K562 (cell line): Measurements from ENCODE around the gene CATSPER3. TPM values are rescaled to one million over a fixed set of nuclear protein-coding genes. Genes with fewer than 3 reads are reported as not detected.

ENCODE experiments used
- ATAC-seq: fragments of 200-7000 bp; cut with Tn5 transposase; 3 replicates; pipeline ENCODE4 v1.9.1; 2020; ENCODE audit warnings: moderate library complexity
- BruUV-seq: library from RNA; stranded (reverse); fragments of 400-500 nt; replicated peaks from 2 replicates; lab custom pipeline; 2021; lab: Mats Ljungman, UMichigan
- CTCF ChIA-PET: fragments of 300-600 bp; formaldehyde crosslinking; extraction: SDS; loops from one replicate; lab custom pipeline; 2021; ENCODE audit warnings: low intra/inter-chr PET ratio; lab: Yijun Ruan, JAX
- POLR2A ChIA-PET: fragments of 300-600, 350-650 bp; sonication (Branson Sonifier 250); formaldehyde crosslinking; extraction: SDS; loops from one replicate; lab custom pipeline; 2021; ENCODE audit warnings: antibody characterized with exemption, inconsistent platforms; lab: Yijun Ruan, JAX
- DNase-seq, 4 experiments: peaks; one replicate each; pipeline versions ENCODE4 v3.0.0 to v3.0.0-alpha.2; 2011 to 2018; ENCODE audit warnings: low spot score in 3 of 4, mixed read lengths in 3 of 4; ENCODE audit errors: extremely low read depth in 1 of 4
- FAIRE-seq: peaks from 2 replicates; lab custom pipeline; 2011; peaks lifted over from hg19 to GRCh38; lab: Jason Lieb, UNC
- H2AFZ ChIP-seq: 2 replicates; pipeline ENCODE4 v1.6.0; 2011; ENCODE audit warnings: low read depth, low read length, control low read depth, inconsistent platforms
- H3K27ac ChIP-seq: fragments of 200-600 bp; 3 replicates; pipeline ENCODE4 v1.8.0; 2011; ENCODE audit warnings: low read depth, mild to moderate bottlenecking, control low read depth, inconsistent platforms, low read length, moderate library complexity, mixed read lengths; ENCODE audit errors: extremely low read depth
- H3K27me3 ChIP-seq, 2 experiments: fragments of 300-600 bp in 1 of 2; 2 replicates in 1 of 2; 3 replicates in 1 of 2; pipeline versions ENCODE4 v1.6.0 to v1.8.0; 2011; ENCODE audit warnings: inconsistent platforms in 2 of 2, low read length in 2 of 2, mild to moderate bottlenecking in 1 of 2, mixed read lengths in 1 of 2, moderate library complexity in 1 of 2; ENCODE audit not compliant: control insufficient read depth in 2 of 2, insufficient read depth in 2 of 2
- H3K36me3 ChIP-seq: fragments of 300-600 bp; 3 replicates; pipeline ENCODE4 v1.8.0; 2011; ENCODE audit warnings: mild to moderate bottlenecking, low read length, inconsistent platforms; ENCODE audit not compliant: control insufficient read depth, insufficient read depth
- H3K4me1 ChIP-seq, 2 experiments: fragments of 200-600 bp in 1 of 2; replicated peaks in 1 of 2; 2 replicates in 1 of 2; 3 replicates in 1 of 2; pipeline versions ENCODE4 v1.5.1 to v1.8.0; 2011; ENCODE audit warnings: inconsistent platforms in 2 of 2, low read length in 2 of 2, mild to moderate bottlenecking in 1 of 2, mixed read lengths in 1 of 2, moderate library complexity in 1 of 2; ENCODE audit not compliant: control insufficient read depth in 2 of 2, insufficient read depth in 2 of 2
- H3K4me2 ChIP-seq: 2 replicates; pipeline ENCODE4 v1.6.1; 2011; ENCODE audit warnings: low read length, control low read depth, inconsistent platforms, mixed read lengths; ENCODE audit not compliant: insufficient read depth
- H3K4me3 ChIP-seq: fragments of 200-600 bp; sonication (generic), shearing (Covaris generic); 2 replicates; pipeline ENCODE4 v1.5.1; 2016; ENCODE audit warnings: control low read depth, inconsistent platforms
- H3K79me2 ChIP-seq: fragments of 200-600 bp; 3 replicates; pipeline ENCODE4 v1.8.0; 2011; ENCODE audit warnings: low read length, inconsistent platforms; ENCODE audit not compliant: control insufficient read depth, insufficient read depth
- H3K9ac ChIP-seq, 2 experiments: 2 replicates each; pipeline versions ENCODE4 v1.6.0 to v1.6.1; 2011; ENCODE audit warnings: low read depth in 2 of 2, low read length in 2 of 2, control low read depth in 1 of 2, inconsistent platforms in 1 of 2, mild to moderate bottlenecking in 1 of 2, mixed read lengths in 1 of 2; ENCODE audit not compliant: insufficient read depth in 1 of 2
- H3K9me1 ChIP-seq: one replicate; pipeline ENCODE4 v1.6.0; 2011; ENCODE audit warnings: inconsistent platforms, mild to moderate bottlenecking, low read length, moderate library complexity; ENCODE audit not compliant: control insufficient read depth, insufficient read depth
- H3K9me3 ChIP-seq: replicated peaks from 2 replicates; pipeline ENCODE4 v1.5.1; 2011; ENCODE audit warnings: low read depth, low read length, inconsistent platforms; ENCODE audit not compliant: control insufficient read depth, insufficient read depth
- H4K20me1 ChIP-seq: replicated peaks from 2 replicates; pipeline ENCODE4 v1.6.1; 2011; ENCODE audit warnings: low read length, inconsistent platforms, mixed read lengths; ENCODE audit not compliant: control insufficient read depth, insufficient read depth
- CCAR2 ChIP-seq: fragments of 200-400 bp; formaldehyde crosslinking; IDR thresholded peaks from 2 replicates; pipeline ENCODE4 v1.6.1; 2017; ENCODE audit warnings: mild to moderate bottlenecking, low read depth, low read length
- DIDO1 ChIP-seq: fragments of 450-650 bp; IDR thresholded peaks from 2 replicates; pipeline ENCODE4 v1.6.1; 2016; ENCODE audit warnings: low read depth, missing biosample characterization, missing genetic modification characterization
- DMBX1 ChIP-seq: fragments of 250-450 bp; sonication (Bioruptor Pico); IDR thresholded peaks from 2 replicates; pipeline ENCODE4 v1.8.0; 2022; ENCODE audit warnings: inconsistent platforms, mild to moderate bottlenecking, moderate library complexity, borderline replicate concordance
- DNMT1 ChIP-seq: fragments of 450-650 bp; IDR thresholded peaks from 2 replicates; pipeline ENCODE4 v1.6.1; 2016; ENCODE audit warnings: antibody characterized with exemption, mild to moderate bottlenecking
- ESRRA ChIP-seq: fragments of 450-650 bp; IDR thresholded peaks from 2 replicates; pipeline ENCODE4 v1.6.1; 2014; ENCODE audit warnings: low read depth, mild to moderate bottlenecking, moderate library complexity, borderline replicate concordance
- FOSL1 ChIP-seq: fragments of 200-800 bp; sonication (Bioruptor generic); conservative IDR thresholded peaks from 2 replicates; pipeline ENCODE4 v1.6.1; 2016; ENCODE audit warnings: missing genetic modification characterization, missing compliant biosample characterization
- HNRNPUL1 ChIP-seq: fragments of 200-400 bp; formaldehyde crosslinking; IDR thresholded peaks from 2 replicates; pipeline ENCODE4 v1.6.1; 2017; ENCODE audit warnings: low read length
- RFX1 ChIP-seq: fragments of 450-650 bp; IDR thresholded peaks from 2 replicates; pipeline ENCODE4 v1.6.1; 2016; ENCODE audit warnings: mild to moderate bottlenecking, moderate library complexity
- ZNF212 ChIP-seq: fragments of 450-650 bp; formaldehyde crosslinking; IDR thresholded peaks from 2 replicates; pipeline ENCODE4 v1.4.0; 2020; ENCODE audit warnings: mild to moderate bottlenecking
- ZZZ3 ChIP-seq: fragments of 450-650 bp; IDR thresholded peaks from 2 replicates; pipeline ENCODE4 v1.6.1; 2016; ENCODE audit warnings: antibody characterized with exemption, mild to moderate bottlenecking, moderate library complexity
- WGBS: fragments of 100-300 bp; shearing (Covaris generic); methylation state at CpG from one replicate; pipeline ENCODE4 v1.1.6; 2016; ENCODE audit warnings: low coverage, mixed read lengths; ENCODE audit not compliant: insufficient coverage; ENCODE audit errors: missing lambda C conversion rate; 5-methylcytosine and 5-hydroxymethylcytosine counted together
- in situ Hi-C: fragments of 300-500 bp; cut with MboI; formaldehyde crosslinking; loops from 4 replicates; pipeline ENCODE4 v1.15.0; 2018; ENCODE audit warnings: inconsistent platforms, mixed read lengths
- intact Hi-C: fragments of 100-400 bp; cut with micrococcal nuclease; formaldehyde crosslinking; loops from 2 replicates; pipeline ENCODE4 v1.14.2; 2022
- polyA plus RNA-seq, 8 experiments: library from polyadenylated mRNA; depleted of rRNA in 4 of 8; stranded (reverse) in 5 of 8; unstranded in 3 of 8; fragments of >200 nt; fragmentation: Nextera tagmentation in 2 of 8; fragmentation: Illumina TruSeq in 1 of 8; extraction: Ambion mirVana in 2 of 8; extraction: Trizol in 1 of 8; gene quantifications; 2 replicates each; pipeline versions ENCODE4 v1.2.1 to v1.2.3, GENCODE V29; 2011 to 2014; ENCODE audit warnings: inconsistent platforms in 1 of 8, missing spikeins in 1 of 8
- total RNA-seq, 7 experiments: library from RNA; depleted of rRNA in 6 of 7; stranded (reverse); fragments of >200 nt in 6 of 7; fragmentation: Illumina TruSeq in 2 of 7; extraction: Trizol in 2 of 7; gene quantifications; 2 replicates each; pipeline versions ENCODE4 v1.2.1 to v1.2.3, GENCODE V29; 2011 to 2021; ENCODE audit warnings: low replicate concordance in 1 of 7
- TF ChIP-seq, protein P1 (sequence below): fragments of 450-650 bp; IDR thresholded peaks from 2 replicates; pipeline ENCODE4 v1.7.1; 2018; ENCODE audit warnings: mild to moderate bottlenecking, low read depth; ENCODE audit not compliant: partially characterized antibody
- TF ChIP-seq, protein P2 (sequence below): fragments of 450-650 bp; IDR thresholded peaks from 2 replicates; pipeline ENCODE4 v1.6.1; 2016; ENCODE audit warnings: low read depth, mild to moderate bottlenecking, moderate library complexity
- TF ChIP-seq, protein P3 (sequence below): fragments of 200-400 bp; formaldehyde crosslinking; IDR thresholded peaks from 2 replicates; pipeline ENCODE4 v1.6.1; 2017; ENCODE audit warnings: mild to moderate bottlenecking, low read depth, low read length, moderate library complexity
- TF ChIP-seq, protein P4 (sequence below): fragments of 450-650 bp; formaldehyde crosslinking; IDR thresholded peaks from 2 replicates; pipeline ENCODE4 v1.4.0; 2022; ENCODE audit warnings: missing genetic modification characterization

Gene CATSPER3
- total and polyA plus RNA-seq, 9 of the 15 experiments (the other 6 are each of a cell fraction or from before 2014, with no cell fraction given): 0.14 to 1.5 (median 0.49) TPM

DNA sequence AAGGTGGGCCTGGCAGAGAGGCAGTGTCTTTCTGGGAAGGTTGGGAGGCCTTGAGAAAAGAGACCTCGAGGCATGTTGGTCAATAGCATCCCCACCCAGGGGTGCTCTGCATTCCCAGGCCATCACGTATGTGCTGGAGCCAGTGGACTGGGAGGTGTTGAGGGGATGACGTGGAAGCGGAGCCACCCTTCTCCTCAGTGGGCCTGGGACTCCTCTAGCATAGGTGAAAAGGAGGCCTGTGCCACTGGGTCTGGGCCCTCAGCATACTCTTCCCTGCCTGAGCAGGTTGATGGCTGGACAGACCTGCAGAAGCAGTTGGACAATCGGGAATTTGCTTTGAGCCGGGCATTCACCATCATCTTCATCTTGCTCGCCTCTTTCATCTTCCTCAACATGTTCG, 40.8 kb downstream of the CATSPER3 start (continued):
- TF ChIP-seq, protein P1, sequence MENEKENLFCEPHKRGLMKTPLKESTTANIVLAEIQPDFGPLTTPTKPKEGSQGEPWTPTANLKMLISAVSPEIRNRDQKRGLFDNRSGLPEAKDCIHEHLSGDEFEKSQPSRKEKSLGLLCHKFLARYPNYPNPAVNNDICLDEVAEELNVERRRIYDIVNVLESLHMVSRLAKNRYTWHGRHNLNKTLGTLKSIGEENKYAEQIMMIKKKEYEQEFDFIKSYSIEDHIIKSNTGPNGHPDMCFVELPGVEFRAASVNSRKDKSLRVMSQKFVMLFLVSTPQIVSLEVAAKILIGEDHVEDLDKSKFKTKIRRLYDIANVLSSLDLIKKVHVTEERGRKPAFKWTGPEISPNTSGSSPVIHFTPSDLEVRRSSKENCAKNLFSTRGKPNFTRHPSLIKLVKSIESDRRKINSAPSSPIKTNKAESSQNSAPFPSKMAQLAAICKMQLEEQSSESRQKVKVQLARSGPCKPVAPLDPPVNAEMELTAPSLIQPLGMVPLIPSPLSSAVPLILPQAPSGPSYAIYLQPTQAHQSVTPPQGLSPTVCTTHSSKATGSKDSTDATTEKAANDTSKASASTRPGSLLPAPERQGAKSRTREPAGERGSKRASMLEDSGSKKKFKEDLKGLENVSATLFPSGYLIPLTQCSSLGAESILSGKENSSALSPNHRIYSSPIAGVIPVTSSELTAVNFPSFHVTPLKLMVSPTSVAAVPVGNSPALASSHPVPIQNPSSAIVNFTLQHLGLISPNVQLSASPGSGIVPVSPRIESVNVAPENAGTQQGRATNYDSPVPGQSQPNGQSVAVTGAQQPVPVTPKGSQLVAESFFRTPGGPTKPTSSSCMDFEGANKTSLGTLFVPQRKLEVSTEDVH: no peak
- TF ChIP-seq, protein P2, sequence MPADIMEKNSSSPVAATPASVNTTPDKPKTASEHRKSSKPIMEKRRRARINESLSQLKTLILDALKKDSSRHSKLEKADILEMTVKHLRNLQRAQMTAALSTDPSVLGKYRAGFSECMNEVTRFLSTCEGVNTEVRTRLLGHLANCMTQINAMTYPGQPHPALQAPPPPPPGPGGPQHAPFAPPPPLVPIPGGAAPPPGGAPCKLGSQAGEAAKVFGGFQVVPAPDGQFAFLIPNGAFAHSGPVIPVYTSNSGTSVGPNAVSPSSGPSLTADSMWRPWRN: no peak
- TF ChIP-seq DNMT1: no peak
- TF ChIP-seq, all 486 proteins: peak for 0

DNA sequence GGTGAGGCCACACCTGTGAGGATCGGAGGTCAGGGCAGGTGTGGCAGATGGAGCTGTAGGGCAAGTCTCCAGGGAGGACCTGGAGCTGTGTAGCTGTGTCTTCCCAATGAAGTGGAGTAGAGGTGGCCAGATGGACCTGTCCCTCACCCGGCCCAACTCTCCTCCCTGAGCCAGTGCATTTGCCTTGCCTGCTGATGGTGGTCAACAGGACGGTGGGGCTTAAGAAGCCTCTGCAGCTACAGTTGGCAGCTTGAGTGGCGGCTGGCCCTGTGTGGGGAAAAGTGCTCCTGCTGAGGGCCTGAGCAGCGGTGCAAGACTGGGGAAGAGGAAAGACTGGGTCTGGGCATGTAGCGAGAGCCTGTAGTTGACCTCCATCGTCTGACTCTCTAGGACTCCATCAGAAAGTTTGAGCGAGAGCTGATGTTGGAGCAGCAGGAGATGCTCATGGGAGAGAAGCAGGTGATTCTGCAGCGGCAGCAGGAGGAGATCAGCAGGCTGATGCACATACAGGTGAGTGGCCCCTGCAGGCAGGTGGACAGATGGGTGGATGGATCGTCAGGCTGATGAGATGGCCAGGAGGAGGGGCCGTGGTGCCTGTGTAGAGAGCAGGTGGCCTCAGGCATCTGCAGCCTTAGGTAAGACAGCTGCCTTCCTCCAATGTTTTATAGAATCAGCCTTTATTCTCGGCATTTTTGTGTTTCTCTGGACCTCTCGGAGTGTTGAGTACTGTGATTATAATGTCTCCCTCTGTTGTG, 41.5 kb downstream of the CATSPER3 start:
- Histone ChIP-seq H3K9me1 (no peaks in the 10 kb centered on the region), H3K9me3 (no peaks in the 10 kb centered on the region), H2AFZ (no peak overlapping the region), H3K79me2 (no peaks in the 10 kb centered on the region), H3K9ac (no peak overlapping the region), H4K20me1 (no peaks in the 10 kb centered on the region; the same call in 1 of the 2 replicates), H3K4me1 (no peaks in the 10 kb centered on the region), H3K27me3 (no peaks in the 10 kb centered on the region), H3K4me3 (no peak overlapping the region), H3K4me2 (no peak overlapping the region), H3K36me3 (no peaks in the 10 kb centered on the region), H3K27ac (no peak overlapping the region)
- ChIA-PET CTCF (interaction anchor here (1.3 kb wide), 1 partner anchor 194 kb away, joined by 5 read pairs; no protein-coding TSS in a partner anchor), POLR2A (interaction anchor here (0.8 to 6.1 kb wide), 2 partner anchors 17 to 180 kb away, joined by 3 to 35 read pairs; no protein-coding TSS in a partner anchor)
- intact Hi-C loops: no loop called here
- 40% methylated on average over 12 of the region's 13 CpGs for WGBS
- no TSS peak for BruUV-seq
- in situ Hi-C loops: no loop called here
- no peak for FAIRE-seq
- no peak for DNase-seq
- no peak for ATAC-seq
- TF ChIP-seq RFX1 (no peak), ZNF212 (no peak), ZZZ3 (no peak), DIDO1 (no peak), FOSL1 (tag) (no peak), DMBX1 (CRISPR knock-in tag) (no peak), CCAR2 (no peak), HNRNPUL1 (no peak), ESRRA (no peak)
- TF ChIP-seq, protein P3, sequence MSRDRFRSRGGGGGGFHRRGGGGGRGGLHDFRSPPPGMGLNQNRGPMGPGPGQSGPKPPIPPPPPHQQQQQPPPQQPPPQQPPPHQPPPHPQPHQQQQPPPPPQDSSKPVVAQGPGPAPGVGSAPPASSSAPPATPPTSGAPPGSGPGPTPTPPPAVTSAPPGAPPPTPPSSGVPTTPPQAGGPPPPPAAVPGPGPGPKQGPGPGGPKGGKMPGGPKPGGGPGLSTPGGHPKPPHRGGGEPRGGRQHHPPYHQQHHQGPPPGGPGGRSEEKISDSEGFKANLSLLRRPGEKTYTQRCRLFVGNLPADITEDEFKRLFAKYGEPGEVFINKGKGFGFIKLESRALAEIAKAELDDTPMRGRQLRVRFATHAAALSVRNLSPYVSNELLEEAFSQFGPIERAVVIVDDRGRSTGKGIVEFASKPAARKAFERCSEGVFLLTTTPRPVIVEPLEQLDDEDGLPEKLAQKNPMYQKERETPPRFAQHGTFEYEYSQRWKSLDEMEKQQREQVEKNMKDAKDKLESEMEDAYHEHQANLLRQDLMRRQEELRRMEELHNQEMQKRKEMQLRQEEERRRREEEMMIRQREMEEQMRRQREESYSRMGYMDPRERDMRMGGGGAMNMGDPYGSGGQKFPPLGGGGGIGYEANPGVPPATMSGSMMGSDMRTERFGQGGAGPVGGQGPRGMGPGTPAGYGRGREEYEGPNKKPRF: no peak
- TF ChIP-seq, protein P4, sequence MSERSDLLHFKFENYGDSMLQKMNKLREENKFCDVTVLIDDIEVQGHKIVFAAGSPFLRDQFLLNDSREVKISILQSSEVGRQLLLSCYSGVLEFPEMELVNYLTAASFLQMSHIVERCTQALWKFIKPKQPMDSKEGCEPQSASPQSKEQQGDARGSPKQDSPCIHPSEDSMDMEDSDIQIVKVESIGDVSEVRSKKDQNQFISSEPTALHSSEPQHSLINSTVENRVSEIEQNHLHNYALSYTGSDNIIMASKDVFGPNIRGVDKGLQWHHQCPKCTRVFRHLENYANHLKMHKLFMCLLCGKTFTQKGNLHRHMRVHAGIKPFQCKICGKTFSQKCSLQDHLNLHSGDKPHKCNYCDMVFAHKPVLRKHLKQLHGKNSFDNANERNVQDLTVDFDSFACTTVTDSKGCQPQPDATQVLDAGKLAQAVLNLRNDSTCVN (CRISPR knock-in tag): no peak
